HepG2 (cell line): ENCODE measurements around the gene BACH1. TPM values are rescaled to one million over a fixed set of nuclear protein-coding genes. Genes with fewer than 3 reads are reported as not detected.

Experiments used
- ATAC-seq: fragments of 200-7000 bp; cut with Tn5 transposase; 3 replicates; pipeline ENCODE4 v1.9.1; 2020; ENCODE audit warnings: mild to moderate bottlenecking, moderate library complexity
- BruUV-seq: library from RNA; stranded (reverse); fragments of 400-500 nt; replicated peaks from 2 replicates; lab custom pipeline; 2021; lab: Mats Ljungman, UMichigan
- CTCF ChIA-PET: fragments of 300-600 bp; formaldehyde crosslinking; extraction: SDS; loops from one replicate; lab custom pipeline; 2021; ENCODE audit warnings: low total read pairs, inconsistent platforms, low intra/inter-chr PET ratio; lab: Yijun Ruan, JAX
- POLR2A ChIA-PET: fragments of 350-600 bp; sonication (Branson Sonifier 250); formaldehyde crosslinking; loops from one replicate; lab custom pipeline; 2020; ENCODE audit warnings: antibody characterized with exemption, inconsistent platforms; lab: Yijun Ruan, JAX
- DNase-seq: peaks from one replicate; pipeline ENCODE4 v3.0.0-alpha.2; 2015; ENCODE audit warnings: low spot score
- FAIRE-seq: peaks from 3 replicates; lab custom pipeline; 2011; peaks lifted over from hg19 to GRCh38; lab: Jason Lieb, UNC
- H2AFZ ChIP-seq: one replicate; pipeline ENCODE4 v1.6.1; 2011; ENCODE audit warnings: low read length, inconsistent platforms
- H3K27ac ChIP-seq: fragments of 300-600 bp; 3 replicates; pipeline ENCODE4 v1.8.0; 2011; ENCODE audit warnings: mixed run types, mild to moderate bottlenecking, mixed read lengths, low read length, inconsistent platforms; ENCODE audit not compliant: insufficient read depth; ENCODE audit errors: extremely low read length
- H3K27me3 ChIP-seq, 2 experiments: fragments of 200-600 bp in 1 of 2; 2 replicates in 1 of 2; 3 replicates in 1 of 2; pipeline versions ENCODE4 v1.6.0 to v1.8.0; 2011; ENCODE audit warnings: low read length in 2 of 2, mild to moderate bottlenecking in 2 of 2, moderate library complexity in 2 of 2, inconsistent platforms in 1 of 2; ENCODE audit not compliant: insufficient read depth in 2 of 2, control insufficient read depth in 1 of 2
- H3K36me3 ChIP-seq, 2 experiments: fragments of 200-600 bp in 1 of 2; replicated peaks in 1 of 2; 2 replicates in 1 of 2; 3 replicates in 1 of 2; pipeline versions ENCODE4 v1.5.1 to v1.8.0; 2011; ENCODE audit warnings: low read length in 2 of 2, inconsistent platforms in 1 of 2; ENCODE audit not compliant: insufficient read depth in 2 of 2, control insufficient read depth in 1 of 2
- H3K4me1 ChIP-seq: 2 replicates; pipeline ENCODE4 v1.5.1; 2012; ENCODE audit warnings: low read length, inconsistent platforms; ENCODE audit not compliant: insufficient read depth
- H3K4me2 ChIP-seq: 2 replicates; pipeline ENCODE4 v1.6.0; 2011; ENCODE audit warnings: low read depth, low read length, inconsistent platforms
- H3K4me3 ChIP-seq, 3 experiments: fragments of 200-600 bp in 1 of 3; sonication (generic), shearing (Covaris generic) in 1 of 3; replicated peaks in 1 of 3; 2 replicates each; pipeline ENCODE4 v1.5.1; 2011 to 2016; ENCODE audit warnings: low read length in 3 of 3, inconsistent platforms in 2 of 3, low read depth in 2 of 3, mild to moderate bottlenecking in 2 of 3, control low read depth in 1 of 3, mixed read lengths in 1 of 3; ENCODE audit not compliant: insufficient read depth in 1 of 3
- H3K79me2 ChIP-seq: one replicate; pipeline ENCODE4 v1.6.1; 2011; ENCODE audit warnings: low read length, inconsistent platforms; ENCODE audit not compliant: insufficient read depth
- H3K9ac ChIP-seq: 2 replicates; pipeline ENCODE4 v1.6.0; 2011; ENCODE audit warnings: mild to moderate bottlenecking, low read depth, low read length, inconsistent platforms; ENCODE audit not compliant: insufficient read depth
- H3K9me3 ChIP-seq: 2 replicates; pipeline ENCODE4 v1.5.1; 2012; ENCODE audit warnings: mild to moderate bottlenecking, low read length
- H4K20me1 ChIP-seq: 2 replicates; pipeline ENCODE4 v1.6.0; 2011; ENCODE audit warnings: inconsistent platforms, mild to moderate bottlenecking, low read length, moderate library complexity; ENCODE audit not compliant: insufficient read depth
- CEBPB ChIP-seq: IDR thresholded peaks from 2 replicates; pipeline ENCODE4 v1.6.1; 2011; ENCODE audit warnings: low read depth, low read length, improper control_type of control experiment, borderline replicate concordance
- CREB1 ChIP-seq, 2 experiments: fragments of 450-650 bp in 1 of 2; IDR thresholded peaks; 2 replicates each; pipeline ENCODE4 v1.6.1; 2016 to 2017; ENCODE audit warnings: control low read depth in 1 of 2, mild to moderate bottlenecking in 1 of 2, missing compliant biosample characterization in 1 of 2, missing genetic modification characterization in 1 of 2
- FIP1L1 ChIP-seq: fragments of 200-400 bp; formaldehyde crosslinking; IDR thresholded peaks from 2 replicates; pipeline ENCODE4 v1.6.1; 2018; ENCODE audit warnings: low read depth, mild to moderate bottlenecking, low read length, moderate library complexity, borderline replicate concordance; ENCODE audit not compliant: insufficient read depth
- GZF1 ChIP-seq: sonication (generic); formaldehyde crosslinking; IDR thresholded peaks from 2 replicates; pipeline ENCODE4 v1.5.1; 2020; ENCODE audit warnings: mild to moderate bottlenecking, missing genetic modification reagents
- HNF4G ChIP-seq, 2 experiments: sonication (generic) in 1 of 2; formaldehyde crosslinking in 1 of 2; IDR thresholded peaks; 2 replicates each; pipeline versions ENCODE4 v1.4.0 to v1.6.1; 2011 to 2020; ENCODE audit warnings: borderline replicate concordance in 2 of 2, low read depth in 2 of 2, mild to moderate bottlenecking in 2 of 2, low read length in 1 of 2, missing genetic modification reagents in 1 of 2, moderate library complexity in 1 of 2
- ISL2 ChIP-seq: sonication (generic); formaldehyde crosslinking; IDR thresholded peaks from 2 replicates; pipeline ENCODE4 v1.5.0; 2020; ENCODE audit warnings: missing genetic modification reagents
- MAFG ChIP-seq: sonication (generic); formaldehyde crosslinking; IDR thresholded peaks from 2 replicates; pipeline ENCODE4 v1.5.1; 2020; ENCODE audit warnings: mild to moderate bottlenecking, missing genetic modification reagents
- MAFK ChIP-seq, 2 experiments: IDR thresholded peaks in 1 of 2; conservative IDR thresholded peaks in 1 of 2; 2 replicates each; pipeline ENCODE4 v1.6.1; 2011; ENCODE audit warnings: improper control_type of control experiment in 2 of 2, low read length in 2 of 2
- MIXL1 ChIP-seq: IDR thresholded peaks from 2 replicates; pipeline ENCODE4 v1.6.1; 2016
- NFE2 ChIP-seq: sonication (generic); formaldehyde crosslinking; IDR thresholded peaks from 2 replicates; pipeline ENCODE4 v1.4.0; 2020; ENCODE audit warnings: missing genetic modification reagents
- PBX3 ChIP-seq: sonication (generic); formaldehyde crosslinking; IDR thresholded peaks from 2 replicates; pipeline ENCODE4 v1.8.1; 2023; ENCODE audit warnings: missing genetic modification reagents, inconsistent platforms, borderline replicate concordance
- TFE3 ChIP-seq: IDR thresholded peaks from 2 replicates; pipeline ENCODE4 v1.6.1; 2016
- TSC22D2 ChIP-seq: sonication (generic); formaldehyde crosslinking; IDR thresholded peaks from 2 replicates; pipeline ENCODE4 v1.5.1; 2020; ENCODE audit warnings: missing genetic modification reagents, mild to moderate bottlenecking, borderline replicate concordance
- ZNF121 ChIP-seq: sonication (generic); formaldehyde crosslinking; IDR thresholded peaks from 2 replicates; pipeline ENCODE4 v1.5.0; 2020; ENCODE audit warnings: mild to moderate bottlenecking, missing genetic modification reagents
- ZNF3 ChIP-seq: IDR thresholded peaks from 2 replicates; pipeline ENCODE4 v1.7.0; 2017; ENCODE audit warnings: inconsistent platforms
- ZNF317 ChIP-seq: sonication (generic); formaldehyde crosslinking; IDR thresholded peaks from 2 replicates; pipeline ENCODE4 v1.5.0; 2020; ENCODE audit warnings: mild to moderate bottlenecking, missing genetic modification reagents
- ZNF430 ChIP-seq: sonication (generic); formaldehyde crosslinking; IDR thresholded peaks from 2 replicates; pipeline ENCODE4 v1.9.0; 2021; ENCODE audit warnings: mild to moderate bottlenecking, missing genetic modification reagents
- ZNF501 ChIP-seq: sonication (generic); formaldehyde crosslinking; IDR thresholded peaks from 2 replicates; pipeline ENCODE4 v1.5.1; 2020; ENCODE audit warnings: mild to moderate bottlenecking, moderate library complexity, missing genetic modification reagents
- WGBS: methylation state at CpG from one replicate; pipeline ENCODE4 v1.1.6; 2017; ENCODE audit warnings: low lambda C conversion rate; 5-methylcytosine and 5-hydroxymethylcytosine counted together
- in situ Hi-C: cut with HindIII; loops from 2 replicates; pipeline ENCODE4 v1.10.0; 2017; ENCODE audit warnings: low pct_unique_long_range_greater_than_20kb; ENCODE audit not compliant: extremely low pct_ligation_motif_present
- intact Hi-C: fragments of 100-400 bp; cut with micrococcal nuclease; formaldehyde crosslinking; loops from one replicate; pipeline ENCODE4 v1.10.0; 2022; ENCODE audit not compliant: unreplicated experiment
- polyA plus RNA-seq, 8 experiments: library from polyadenylated mRNA; depleted of rRNA in 3 of 8; stranded (reverse) in 7 of 8; unstranded in 1 of 8; fragments of >200 nt; fragmentation: Illumina TruSeq in 4 of 8; extraction: Trizol in 4 of 8; gene quantifications; 2 replicates each; pipeline versions ENCODE4 v1.2.1 to v1.2.3, GENCODE V29; 2011 to 2016; ENCODE audit warnings: low read depth in 4 of 8, missing spikeins in 1 of 8, mixed read lengths in 1 of 8; ENCODE audit not compliant: insufficient read depth in 1 of 8
- total RNA-seq, 5 experiments: library from RNA; depleted of rRNA; stranded (reverse); fragments of >200 nt; fragmentation: Illumina TruSeq; extraction: Trizol; gene quantifications; 2 replicates each; pipeline ENCODE4 v1.2.3, GENCODE V29; 2016; ENCODE audit warnings: low read depth in 1 of 5

BACH1 gene
- total and polyA plus RNA-seq, 2 of the 13 experiments (the other 11 are each of a cell fraction or from before 2014, with no cell fraction given): 16.5 to 51.7 TPM

- BruUV-seq: no TSS peak
- H3K27ac ChIP-seq: peak overlapping the region; percentile 92
- peaks cover 64% of the 10 kb centered on the region for H3K4me1 ChIP-seq
- POLR2A ChIA-PET: interaction anchor here (1.1 to 2.6 kb wide), 6 partner anchors 10 to 275 kb away, joined by 4 to 9 read pairs (median 5); partner anchors contain the start of gene USP16
- in situ Hi-C loops: loop anchor here (10.0 kb wide), 1 partner anchor 115 kb away; no protein-coding TSS in a partner anchor
- no peaks in the 10 kb centered on the region for H3K9me3 ChIP-seq
- ATAC-seq (peak; percentile 57), FAIRE-seq (peak; percentile 83), DNase-seq (peak; percentile 87)
- no peaks in the 10 kb centered on the region for H3K36me3 ChIP-seq
- H3K9ac ChIP-seq: peak overlapping the region; percentile 92
- peak overlapping the region; percentile 87 for H3K4me2 ChIP-seq
- no peaks in the 10 kb centered on the region; a peak in 1 of 5 replicates for H3K27me3 ChIP-seq
- H4K20me1 ChIP-seq: peaks cover 51% of the 10 kb centered on the region
- WGBS: 2% methylated on average over 13 of the region's 13 CpGs
- H3K4me3 ChIP-seq: peak overlapping the region; percentile 73 to 83 (median 82)
- H2AFZ ChIP-seq: no peak overlapping the region
- H3K79me2 ChIP-seq: peaks cover 58% of the 10 kb centered on the region
- CTCF ChIA-PET: no interaction called here
- intact Hi-C loops: loop anchor here (1.0 to 10.0 kb wide), 3 partner anchors 47 to 227 kb away; partner anchors contain the start of gene CCT8
- TF ChIP-seq ZNF501: 0 out of 2 replicates have a peak, but pooled peaks have one; percentile 31
- peak; percentile 45; the same call in 1 of the 2 replicates for TF ChIP-seq HNF4G (IDR thresholded peaks at IDR 0.05; ENCODE audit: borderline replicate concordance, low read depth, low read length)
- TF ChIP-seq HNF4G (CRISPR knock-in tag; IDR thresholded peaks at IDR 0.05; ENCODE audit: borderline replicate concordance, low read depth): no peak
- no peak for TF ChIP-seq TSC22D2 (CRISPR knock-in tag)
- 0 out of 2 replicates have a peak, but pooled peaks have one; percentile 4 for TF ChIP-seq ZNF317 (CRISPR knock-in tag)
- 0 out of 2 replicates have a peak, but pooled peaks have one; percentile 9 for TF ChIP-seq ZNF430 (CRISPR knock-in tag)
- TF ChIP-seq MAFG (CRISPR knock-in tag): peak; percentile 81
- TF ChIP-seq ZNF3: no peak
- peak; percentile 43; the same call in 1 of the 2 replicates for TF ChIP-seq CEBPB
- peak; percentile 61 for TF ChIP-seq TFE3 (CRISPR knock-in tag)
- peak; percentile 48 to 62; a peak in 3 of 4 replicates for TF ChIP-seq MAFK (conservative IDR thresholded peaks at IDR 0.05 in 1 of 2, IDR thresholded peaks at IDR 0.05 in 1 of 2; ENCODE audit: low read length in 2 of 2)
- TF ChIP-seq GZF1: peak; percentile 40; the same call in 1 of the 2 replicates
- no peak for TF ChIP-seq ZNF121 (CRISPR knock-in tag)
- TF ChIP-seq ISL2: no peak
- no peak for TF ChIP-seq FIP1L1
- peak; percentile 40; the same call in 1 of the 2 replicates for TF ChIP-seq MIXL1 (CRISPR knock-in tag)
- TF ChIP-seq NFE2 (CRISPR knock-in tag): peak; percentile 70; the same call in 1 of the 2 replicates
- no peak for TF ChIP-seq PBX3 (CRISPR knock-in tag)
- no peak for TF ChIP-seq CREB1 (IDR thresholded peaks at IDR 0.05)
- peak; percentile 46; the same call in 1 of the 2 replicates for TF ChIP-seq CREB1 (CRISPR knock-in tag; IDR thresholded peaks at IDR 0.05)
These were observed 1.4 kb downstream of the BACH1 start for GRCh38 chr21:29299916-29300806.
